Hepatocyte (in vitro differentiated cells): ENCODE results near the gene SLC39A7.

Experiments used
- CTCF ChIP-seq: fragments of 200-600 bp; sonication (generic); IDR thresholded peaks from 2 replicates; pipeline ENCODE4 v1.5.1; 2016; ENCODE audit warnings: antibody characterized with exemption, mild to moderate bottlenecking; ENCODE audit not compliant: poor library complexity
- EZH2phosphoT487 ChIP-seq: fragments of 200-600 bp; sonication (generic); IDR thresholded peaks from one replicate; pipeline ENCODE4 v1.6.1; 2018; ENCODE audit warnings: antibody characterized with exemption, mild to moderate bottlenecking, low read depth, moderate library complexity; ENCODE audit not compliant: unreplicated experiment, severe bottlenecking

GRCh38 chr6:33235221-33235634 lies 34.6 kb downstream of the SLC39A7 start:
- TF ChIP-seq CTCF (no peak), EZH2phosphoT487 (no peak)
